GM12878 (cell line): ENCODE measurements around the gene ST6GAL2. TPM values are rescaled to one million over a fixed set of nuclear protein-coding genes. Genes with fewer than 3 reads are reported as not detected.

Experiments used
- ATAC-seq: fragments of 200-7000 bp; cut with Tn5 transposase; 3 replicates; pipeline ENCODE4 v1.9.1; 2020; ENCODE audit warnings: mild to moderate bottlenecking, moderate library complexity
- BruUV-seq: library from RNA; stranded (reverse); fragments of 400-500 nt; replicated peaks from 2 replicates; lab custom pipeline; 2021; lab: Mats Ljungman, UMichigan
- CTCF ChIA-PET: fragments of 300-600 bp; sonication (Branson Sonifier 250); formaldehyde crosslinking; extraction: SDS; loops from one replicate; lab custom pipeline; 2021; ENCODE audit warnings: inconsistent platforms; lab: Yijun Ruan, JAX
- POLR2A ChIA-PET: fragments of 350-600 bp; formaldehyde crosslinking; extraction: SDS; loops from one replicate; lab custom pipeline; 2021; ENCODE audit warnings: inconsistent platforms; lab: Charles Lee
- RAD21 ChIA-PET: fragments of 300-600 bp; sonication (Branson Sonifier 250); formaldehyde crosslinking; loops from one replicate; lab custom pipeline; 2023; ENCODE audit warnings: antibody characterized with exemption; ENCODE audit not compliant: unreplicated experiment; lab: Charles Lee
- SMC1A ChIA-PET: fragments of 300-600 bp; sonication (Branson Sonifier 250); formaldehyde crosslinking; loops from one replicate; lab custom pipeline; 2023; ENCODE audit not compliant: unreplicated experiment, uncharacterized antibody; lab: Charles Lee
- DNase-seq: peaks from one replicate; pipeline ENCODE4 v3.0.0-alpha.2; 2011; ENCODE audit warnings: low read depth, low spot score
- FAIRE-seq: peaks from 3 replicates; lab custom pipeline; 2011; peaks lifted over from hg19 to GRCh38; lab: Jason Lieb, UNC
- H2AFZ ChIP-seq: 2 replicates; pipeline ENCODE4 v1.6.0; 2011; ENCODE audit warnings: low read depth, low read length, control low read depth; ENCODE audit not compliant: control insufficient read depth
- H3K27ac ChIP-seq: 2 replicates; pipeline ENCODE4 v1.5.1; 2011; ENCODE audit warnings: control low read depth; ENCODE audit not compliant: control insufficient read depth, insufficient read depth
- H3K27me3 ChIP-seq, 2 experiments: replicated peaks in 1 of 2; 2 replicates each; pipeline versions ENCODE4 v1.6.0 to v1.6.1; 2011; ENCODE audit warnings: low read length in 1 of 2; ENCODE audit not compliant: control insufficient read depth in 2 of 2, insufficient read depth in 2 of 2
- H3K36me3 ChIP-seq, 2 experiments: 2 replicates each; pipeline ENCODE4 v1.5.1; 2011; ENCODE audit warnings: low read length in 1 of 2; ENCODE audit not compliant: control insufficient read depth in 2 of 2, insufficient read depth in 2 of 2
- H3K4me1 ChIP-seq: 2 replicates; pipeline ENCODE4 v1.6.1; 2011; ENCODE audit warnings: mild to moderate bottlenecking, low read length, moderate library complexity, mixed read lengths; ENCODE audit not compliant: control insufficient read depth, insufficient read depth
- H3K4me2 ChIP-seq: 2 replicates; pipeline ENCODE4 v1.6.0; 2011; ENCODE audit warnings: control low read depth; ENCODE audit not compliant: control insufficient read depth, insufficient read depth
- H3K4me3 ChIP-seq: fragments of 200-600 bp; sonication (generic); 2 replicates; pipeline ENCODE4 v1.5.1; 2016
- H3K79me2 ChIP-seq: 2 replicates; pipeline ENCODE4 v1.6.0; 2011; ENCODE audit warnings: low read length; ENCODE audit not compliant: control insufficient read depth, insufficient read depth
- H3K9ac ChIP-seq: 2 replicates; pipeline ENCODE4 v1.8.0; 2011; ENCODE audit warnings: low read length, control low read depth, mixed read lengths; ENCODE audit not compliant: control insufficient read depth, insufficient read depth
- H3K9me3 ChIP-seq: replicated peaks from 3 replicates; pipeline ENCODE4 v1.5.1; 2011; ENCODE audit warnings: mild to moderate bottlenecking, low read length; ENCODE audit not compliant: control insufficient read depth, insufficient read depth
- H4K20me1 ChIP-seq: 2 replicates; pipeline ENCODE4 v1.6.0; 2011; ENCODE audit not compliant: control insufficient read depth, insufficient read depth
- BCL11A ChIP-seq: IDR thresholded peaks from 2 replicates; pipeline ENCODE4 v1.6.1; 2011; ENCODE audit warnings: low read depth, low read length
- EED ChIP-seq: sonication (generic); IDR thresholded peaks from 2 replicates; pipeline ENCODE4 v1.6.1; 2016; ENCODE audit warnings: antibody characterized with exemption, low read depth
- EGR1 ChIP-seq, 2 experiments: IDR thresholded peaks; 1 replicate in 1 of 2; 2 replicates in 1 of 2; pipeline ENCODE4 v1.6.1; 2011 to 2012; ENCODE audit warnings: low read depth in 2 of 2, low read length in 2 of 2, borderline replicate concordance in 1 of 2, mild to moderate bottlenecking in 1 of 2, moderate library complexity in 1 of 2
- ETV6 ChIP-seq, 2 experiments: fragments of 450-650 bp in 1 of 2; IDR thresholded peaks in 1 of 2; conservative IDR thresholded peaks in 1 of 2; 2 replicates each; pipeline ENCODE4 v1.6.1; 2014; ENCODE audit warnings: antibody characterized with exemption in 1 of 2, borderline replicate concordance in 1 of 2, low read depth in 1 of 2, mild to moderate bottlenecking in 1 of 2, moderate library complexity in 1 of 2
- EZH2 ChIP-seq: IDR thresholded peaks from 2 replicates; pipeline ENCODE4 v1.6.1; 2012; ENCODE audit warnings: low read depth, mild to moderate bottlenecking, control low read depth, inconsistent platforms, low read length, borderline replicate concordance; ENCODE audit not compliant: control insufficient read depth
- LARP7 ChIP-seq: fragments of 450-650 bp; IDR thresholded peaks from 2 replicates; pipeline ENCODE4 v1.6.1; 2017; ENCODE audit warnings: mild to moderate bottlenecking
- MEF2A ChIP-seq: IDR thresholded peaks from 2 replicates; pipeline ENCODE4 v1.6.1; 2011; ENCODE audit warnings: low read depth, mild to moderate bottlenecking, low read length, moderate library complexity; ENCODE audit not compliant: insufficient read depth
- MTA2 ChIP-seq: fragments of 450-650 bp; IDR thresholded peaks from 2 replicates; pipeline ENCODE4 v1.6.1; 2016; ENCODE audit warnings: low read depth, mild to moderate bottlenecking, moderate library complexity
- MTA3 ChIP-seq: IDR thresholded peaks from 2 replicates; pipeline ENCODE4 v1.6.1; 2012; ENCODE audit warnings: low read length, inconsistent platforms, borderline replicate concordance
- MYB ChIP-seq: fragments of 150-350 bp; IDR thresholded peaks from 2 replicates; pipeline ENCODE4 v1.6.1; 2014; ENCODE audit warnings: mild to moderate bottlenecking, low read depth, low read length, borderline replicate concordance
- RBBP5 ChIP-seq: fragments of 200-600 bp; sonication (generic); conservative IDR thresholded peaks from 2 replicates; pipeline ENCODE4 v1.6.1; 2016
- SMC3 ChIP-seq: IDR thresholded peaks from 2 replicates; pipeline ENCODE4 v1.6.1; 2011; ENCODE audit warnings: low read length, improper control_type of control experiment, borderline replicate concordance
- SPI1 ChIP-seq: IDR thresholded peaks from 2 replicates; pipeline ENCODE4 v1.6.1; 2011; ENCODE audit warnings: low read depth, mild to moderate bottlenecking, low read length, moderate library complexity, borderline replicate concordance; ENCODE audit not compliant: insufficient read depth
- SUPT20H ChIP-seq: IDR thresholded peaks from 2 replicates; pipeline ENCODE4 v1.6.1; 2011; ENCODE audit warnings: low read depth, mild to moderate bottlenecking, low read length, moderate library complexity, borderline replicate concordance; ENCODE audit not compliant: control insufficient read depth
- TCF3 ChIP-seq: IDR thresholded peaks from 2 replicates; pipeline ENCODE4 v1.6.1; 2012; ENCODE audit warnings: low read depth, mild to moderate bottlenecking, low read length, borderline replicate concordance; ENCODE audit not compliant: insufficient read depth
- WGBS: methylation state at CpG from one replicate; pipeline ENCODE4 v1.1.6; 2016; ENCODE audit warnings: low lambda C conversion rate; ENCODE audit not compliant: insufficient replicate concordance, insufficient coverage; ENCODE audit errors: missing lambda C conversion rate; 5-methylcytosine and 5-hydroxymethylcytosine counted together
- in situ Hi-C: fragments of 300-500 bp; cut with MboI; formaldehyde crosslinking; loops from 9 replicates; pipeline ENCODE4 v1.14.3; 2018; ENCODE audit warnings: mixed read lengths
- intact Hi-C: fragments of 100-400 bp; cut with micrococcal nuclease; formaldehyde crosslinking; loops from one replicate; pipeline ENCODE4 v1.14.2; 2022; ENCODE audit not compliant: unreplicated experiment
- polyA plus RNA-seq, 11 experiments: library from polyadenylated mRNA; depleted of rRNA in 4 of 11; unstranded in 6 of 11; stranded (reverse) in 5 of 11; fragments of >200 nt; fragmentation: Nextera tagmentation in 4 of 11; fragmentation: Illumina TruSeq in 1 of 11; extraction: Ambion mirVana in 4 of 11; extraction: Trizol in 1 of 11; gene quantifications; 1 replicate in 1 of 11; 2 replicates in 10 of 11; pipeline versions ENCODE4 v1.2.1 to v1.2.3, GENCODE V29; 2011 to 2016; ENCODE audit warnings: inconsistent platforms in 2 of 11, missing spikeins in 2 of 11, low read depth in 1 of 11
- total RNA-seq, 4 experiments: library from RNA; depleted of rRNA in 3 of 4; stranded (reverse); fragments of >200 nt in 3 of 4; fragmentation: Illumina TruSeq in 1 of 4; extraction: Trizol in 1 of 4; gene quantifications; 2 replicates each; pipeline versions ENCODE4 v1.2.1 to v1.2.3, GENCODE V29; 2013 to 2021
- TF ChIP-seq, protein P1 (sequence below): fragments of 450-650 bp; formaldehyde crosslinking; IDR thresholded peaks from 2 replicates; pipeline ENCODE4 v1.4.0; 2020; ENCODE audit warnings: mild to moderate bottlenecking, moderate library complexity
- TF ChIP-seq, protein P2 (sequence below): fragments of 450-650 bp; IDR thresholded peaks from 2 replicates; pipeline ENCODE4 v1.6.1; 2018; ENCODE audit warnings: borderline replicate concordance, mild to moderate bottlenecking; ENCODE audit not compliant: partially characterized antibody

The ST6GAL2 gene
- total and polyA plus RNA-seq, 10 of the 15 experiments (the other 5 are each of a cell fraction or from before 2014, with no cell fraction given) = not detected

DNA sequence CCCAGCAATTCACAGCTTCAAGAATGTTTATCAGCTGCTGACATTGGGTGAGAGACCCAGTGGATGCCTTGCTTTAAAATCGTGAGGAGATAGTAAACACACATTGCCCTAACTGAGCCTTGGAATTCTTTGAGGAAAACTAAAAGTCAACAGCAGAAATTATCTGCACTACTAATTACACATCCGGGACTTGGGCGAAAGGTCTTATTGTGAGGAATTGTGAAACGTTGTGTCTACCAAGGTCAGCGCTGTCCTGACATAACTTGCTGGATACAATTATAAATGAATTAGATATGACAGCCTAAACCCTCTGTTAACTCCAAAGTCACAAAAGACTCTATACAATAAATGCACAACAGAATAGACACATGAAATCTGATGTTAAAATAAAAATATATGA lies 121.4 kb downstream of the ST6GAL2 start (continued):
- TF ChIP-seq, protein P1, sequence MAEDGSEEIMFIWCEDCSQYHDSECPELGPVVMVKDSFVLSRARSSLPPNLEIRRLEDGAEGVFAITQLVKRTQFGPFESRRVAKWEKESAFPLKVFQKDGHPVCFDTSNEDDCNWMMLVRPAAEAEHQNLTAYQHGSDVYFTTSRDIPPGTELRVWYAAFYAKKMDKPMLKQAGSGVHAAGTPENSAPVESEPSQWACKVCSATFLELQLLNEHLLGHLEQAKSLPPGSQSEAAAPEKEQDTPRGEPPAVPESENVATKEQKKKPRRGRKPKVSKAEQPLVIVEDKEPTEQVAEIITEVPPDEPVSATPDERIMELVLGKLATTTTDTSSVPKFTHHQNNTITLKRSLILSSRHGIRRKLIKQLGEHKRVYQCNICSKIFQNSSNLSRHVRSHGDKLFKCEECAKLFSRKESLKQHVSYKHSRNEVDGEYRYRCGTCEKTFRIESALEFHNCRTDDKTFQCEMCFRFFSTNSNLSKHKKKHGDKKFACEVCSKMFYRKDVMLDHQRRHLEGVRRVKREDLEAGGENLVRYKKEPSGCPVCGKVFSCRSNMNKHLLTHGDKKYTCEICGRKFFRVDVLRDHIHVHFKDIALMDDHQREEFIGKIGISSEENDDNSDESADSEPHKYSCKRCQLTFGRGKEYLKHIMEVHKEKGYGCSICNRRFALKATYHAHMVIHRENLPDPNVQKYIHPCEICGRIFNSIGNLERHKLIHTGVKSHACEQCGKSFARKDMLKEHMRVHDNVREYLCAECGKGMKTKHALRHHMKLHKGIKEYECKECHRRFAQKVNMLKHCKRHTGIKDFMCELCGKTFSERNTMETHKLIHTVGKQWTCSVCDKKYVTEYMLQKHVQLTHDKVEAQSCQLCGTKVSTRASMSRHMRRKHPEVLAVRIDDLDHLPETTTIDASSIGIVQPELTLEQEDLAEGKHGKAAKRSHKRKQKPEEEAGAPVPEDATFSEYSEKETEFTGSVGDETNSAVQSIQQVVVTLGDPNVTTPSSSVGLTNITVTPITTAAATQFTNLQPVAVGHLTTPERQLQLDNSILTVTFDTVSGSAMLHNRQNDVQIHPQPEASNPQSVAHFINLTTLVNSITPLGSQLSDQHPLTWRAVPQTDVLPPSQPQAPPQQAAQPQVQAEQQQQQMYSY (CRISPR knock-in tag) = no peak
- TF ChIP-seq MTA3 (no peak), BCL11A (no peak), ETV6 (conservative IDR thresholded peaks at IDR 0.05 in 1 of 2, IDR thresholded peaks at IDR 0.05 in 1 of 2; ENCODE audit: borderline replicate concordance in 1 of 2, low read depth in 1 of 2) (no peak), MYB (no peak), EED (no peak), LARP7 (no peak), MTA2 (no peak)

DNA sequence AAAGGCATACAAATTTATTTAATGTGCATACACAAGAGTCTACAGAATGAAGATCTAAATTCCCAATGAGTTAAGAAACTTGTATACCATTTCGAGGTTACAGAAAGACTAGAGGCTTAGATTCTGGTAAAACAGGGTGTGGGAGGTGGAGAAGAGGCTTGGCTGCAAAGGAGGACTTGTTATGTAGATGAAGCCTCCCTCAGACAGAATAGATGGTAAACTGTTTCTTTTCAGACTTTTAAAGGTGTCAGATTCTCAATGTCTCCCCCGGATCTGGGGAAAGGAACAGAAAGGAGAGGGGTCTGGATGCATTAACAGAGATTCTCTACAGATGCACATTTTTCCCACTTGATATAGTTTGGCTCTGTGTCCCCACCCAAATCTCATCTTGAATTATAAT lies 126.0 kb downstream of the ST6GAL2 start:
- BruUV-seq = no TSS peak
- Histone ChIP-seq H2AFZ (no peak overlapping the region), H3K4me1 (no peaks in the 10 kb centered on the region), H3K4me2 (no peak overlapping the region), H3K9ac (no peak overlapping the region), H3K27ac (no peak overlapping the region), H3K36me3 (no peaks in the 10 kb centered on the region), H3K9me3 (no peaks in the 10 kb centered on the region), H3K4me3 (no peak overlapping the region), H3K79me2 (no peaks in the 10 kb centered on the region), H4K20me1 (no peaks in the 10 kb centered on the region), H3K27me3 (no peaks in the 10 kb centered on the region)
- RAD21 ChIA-PET = no interaction called here
- ATAC-seq (no peak), DNase-seq (no peak), FAIRE-seq (no peak)
- in situ Hi-C loops (no loop called here), intact Hi-C loops (no loop called here)
- SMC1A ChIA-PET = no interaction called here
- CTCF ChIA-PET = no interaction called here
- POLR2A ChIA-PET = no interaction called here
- 0% methylated on average over 2 of the region's 2 CpGs for WGBS
- TF ChIP-seq MEF2A (no peak), EZH2 (no peak), SPI1 (no peak), EGR1 (IDR thresholded peaks at IDR 0.05; ENCODE audit: borderline replicate concordance in 1 of 2, low read depth in 2 of 2, low read length in 2 of 2) (no peak), TCF3 (no peak), BCL11A (no peak), SUPT20H (no peak), RBBP5 (no peak), SMC3 (no peak)
- TF ChIP-seq, protein P2, sequence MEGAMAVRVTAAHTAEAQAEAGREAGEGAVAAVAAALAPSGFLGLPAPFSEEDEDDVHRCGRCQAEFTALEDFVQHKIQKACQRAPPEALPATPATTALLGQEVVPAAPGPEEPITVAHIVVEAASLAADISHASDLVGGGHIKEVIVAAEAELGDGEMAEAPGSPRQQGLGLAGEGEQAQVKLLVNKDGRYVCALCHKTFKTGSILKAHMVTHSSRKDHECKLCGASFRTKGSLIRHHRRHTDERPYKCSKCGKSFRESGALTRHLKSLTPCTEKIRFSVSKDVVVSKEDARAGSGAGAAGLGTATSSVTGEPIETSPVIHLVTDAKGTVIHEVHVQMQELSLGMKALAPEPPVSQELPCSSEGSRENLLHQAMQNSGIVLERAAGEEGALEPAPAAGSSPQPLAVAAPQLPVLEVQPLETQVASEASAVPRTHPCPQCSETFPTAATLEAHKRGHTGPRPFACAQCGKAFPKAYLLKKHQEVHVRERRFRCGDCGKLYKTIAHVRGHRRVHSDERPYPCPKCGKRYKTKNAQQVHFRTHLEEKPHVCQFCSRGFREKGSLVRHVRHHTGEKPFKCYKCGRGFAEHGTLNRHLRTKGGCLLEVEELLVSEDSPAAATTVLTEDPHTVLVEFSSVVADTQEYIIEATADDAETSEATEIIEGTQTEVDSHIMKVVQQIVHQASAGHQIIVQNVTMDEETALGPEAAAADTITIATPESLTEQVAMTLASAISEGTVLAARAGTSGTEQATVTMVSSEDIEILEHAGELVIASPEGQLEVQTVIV = no peak
